ENCODE results near the gene SRPK2. TPM values are rescaled to one million over a fixed set of nuclear protein-coding genes. Genes with fewer than 3 reads are reported as not detected.

The SRPK2 gene
- polyA plus RNA-seq, 1 donor: 26.7 TPM

GRCh38 chr7:105180002-105180401 lies 208.7 kb downstream of the SRPK2 start:
- no peaks in the 10 kb centered on the region for H3K4me1 ChIP-seq (ENCODE audit: control insufficient read depth, insufficient read depth, low read length)
- 100% methylated on average over 1 of the region's 2 CpGs for WGBS (ENCODE audit: insufficient coverage, low lambda C conversion rate)
- DNase-seq: no peak
- H3K27me3 ChIP-seq (ENCODE audit: control insufficient read depth, insufficient read depth, low read length): no peaks in the 10 kb centered on the region
- no peak overlapping the region for H3K27ac ChIP-seq (ENCODE audit: low read length)
- H3K4me3 ChIP-seq (ENCODE audit: low read length): no peak overlapping the region
- H3K36me3 ChIP-seq (ENCODE audit: control insufficient read depth, insufficient read depth, low read length): no peaks in the 10 kb centered on the region
- H3K9me3 ChIP-seq (ENCODE audit: control insufficient read depth, low read depth, low read length): no peaks in the 10 kb centered on the region

DNA sequence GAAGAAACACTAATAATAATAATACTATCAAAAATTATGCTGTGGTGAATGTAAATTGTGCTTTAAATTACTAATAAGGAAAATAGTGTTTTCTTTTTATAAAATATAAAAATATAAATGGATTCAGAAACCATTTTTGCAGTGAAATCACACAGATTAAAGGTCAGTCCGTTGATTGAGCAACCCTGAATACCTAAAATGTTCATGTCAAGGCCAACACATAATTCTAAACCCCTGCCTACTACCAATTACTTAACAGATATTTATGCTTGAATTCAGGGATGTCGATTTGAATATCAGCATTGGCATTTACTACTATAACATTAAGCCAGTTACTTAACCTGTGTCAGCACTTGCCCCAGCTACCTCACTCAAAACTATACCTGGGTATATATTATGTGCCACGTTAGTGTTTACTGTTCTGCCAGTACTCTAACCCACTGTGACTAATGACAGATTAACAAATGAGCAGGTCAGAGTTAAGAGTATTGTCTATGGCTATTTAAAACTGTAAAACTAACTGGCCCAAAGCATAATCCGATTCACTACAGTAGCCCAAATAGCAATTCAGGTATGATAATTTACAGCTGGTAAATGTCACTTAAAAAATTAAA lies 209.7 kb downstream of the SRPK2 start:
- Histone ChIP-seq H3K4me3 (ENCODE audit: low read length) (no peak overlapping the region), H3K9me3 (ENCODE audit: control insufficient read depth, low read depth, low read length) (no peaks in the 10 kb centered on the region), H3K27ac (ENCODE audit: low read length) (no peak overlapping the region), H3K27me3 (ENCODE audit: control insufficient read depth, insufficient read depth, low read length) (no peaks in the 10 kb centered on the region), H3K4me1 (ENCODE audit: control insufficient read depth, insufficient read depth, low read length) (no peaks in the 10 kb centered on the region), H3K36me3 (ENCODE audit: control insufficient read depth, insufficient read depth, low read length) (no peaks in the 10 kb centered on the region)
- DNase-seq: no peak
- 90% methylated on average over 2 of the region's 4 CpGs for WGBS (ENCODE audit: insufficient coverage, low lambda C conversion rate)

DNA sequence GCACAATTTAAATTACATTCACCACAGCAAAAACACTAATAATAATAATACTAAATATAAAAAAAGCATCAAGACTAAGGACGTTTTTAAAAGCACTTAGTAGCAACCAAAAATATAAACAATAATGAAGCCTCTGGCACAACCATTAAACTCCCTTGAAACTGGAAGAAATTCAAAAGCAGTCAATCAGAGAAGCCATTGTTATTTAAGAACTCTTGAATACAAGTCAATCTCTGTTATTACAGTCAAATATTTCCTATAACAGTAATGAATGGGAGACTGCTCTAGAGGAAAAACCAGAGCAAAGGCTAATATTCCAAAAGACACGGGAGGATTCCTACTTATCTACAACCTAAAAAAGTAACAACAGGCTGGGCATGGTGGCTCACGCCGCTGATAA lies 210.5 kb downstream of the SRPK2 start:
- no peaks in the 10 kb centered on the region for H3K36me3 ChIP-seq (ENCODE audit: control insufficient read depth, insufficient read depth, low read length)
- H3K9me3 ChIP-seq (ENCODE audit: control insufficient read depth, low read depth, low read length): no peaks in the 10 kb centered on the region
- DNase-seq: no peak
- H3K27me3 ChIP-seq (ENCODE audit: control insufficient read depth, insufficient read depth, low read length): no peaks in the 10 kb centered on the region
- H3K4me1 ChIP-seq (ENCODE audit: control insufficient read depth, insufficient read depth, low read length): no peaks in the 10 kb centered on the region
- H3K4me3 ChIP-seq (ENCODE audit: low read length): no peak overlapping the region
- H3K27ac ChIP-seq (ENCODE audit: low read length): no peak overlapping the region
- 67% methylated on average over 1 of the region's 4 CpGs for WGBS (ENCODE audit: insufficient coverage, low lambda C conversion rate)

DNA sequence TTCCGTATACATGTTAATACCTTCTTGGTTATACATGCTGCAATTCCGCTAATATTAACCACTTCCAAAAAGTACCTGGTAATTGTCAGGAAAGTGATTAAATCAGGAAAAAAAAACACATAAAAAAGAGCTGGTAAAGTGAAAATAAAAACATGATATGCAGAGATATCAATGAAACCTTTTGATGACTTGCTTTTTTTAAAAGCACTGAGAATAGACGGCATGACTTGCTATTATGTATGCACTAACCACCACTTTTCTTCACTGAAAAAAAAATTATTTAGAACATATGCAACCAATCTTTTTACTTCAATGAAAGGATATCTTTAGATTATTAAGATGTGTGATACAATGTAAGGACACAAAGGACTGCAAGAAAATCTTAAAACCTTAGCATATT lies 211.7 kb downstream of the SRPK2 start:
- 95% methylated on average over 3 of the region's 3 CpGs for WGBS (ENCODE audit: insufficient coverage, low lambda C conversion rate)
- Histone ChIP-seq H3K27ac (ENCODE audit: low read length) (no peak overlapping the region), H3K36me3 (ENCODE audit: control insufficient read depth, insufficient read depth, low read length) (no peaks in the 10 kb centered on the region), H3K4me1 (ENCODE audit: control insufficient read depth, insufficient read depth, low read length) (no peaks in the 10 kb centered on the region), H3K4me3 (ENCODE audit: low read length) (no peak overlapping the region), H3K9me3 (ENCODE audit: control insufficient read depth, low read depth, low read length) (no peaks in the 10 kb centered on the region), H3K27me3 (ENCODE audit: control insufficient read depth, insufficient read depth, low read length) (no peaks in the 10 kb centered on the region)
- no peak for DNase-seq

GRCh38 chr7:105173586-105173985 lies 215.1 kb downstream of the SRPK2 start:
- Histone ChIP-seq H3K36me3 (ENCODE audit: control insufficient read depth, insufficient read depth, low read length) (no peaks in the 10 kb centered on the region), H3K27ac (ENCODE audit: low read length) (no peak overlapping the region), H3K9me3 (ENCODE audit: control insufficient read depth, low read depth, low read length) (no peaks in the 10 kb centered on the region), H3K27me3 (ENCODE audit: control insufficient read depth, insufficient read depth, low read length) (no peaks in the 10 kb centered on the region), H3K4me3 (ENCODE audit: low read length) (no peak overlapping the region), H3K4me1 (ENCODE audit: control insufficient read depth, insufficient read depth, low read length) (no peaks in the 10 kb centered on the region)
- WGBS (ENCODE audit: insufficient coverage, low lambda C conversion rate): no CpG with 5 or more reads among the region's 1 CpG
- no peak for DNase-seq

- Histone ChIP-seq H3K4me1 (ENCODE audit: control insufficient read depth, insufficient read depth, low read length) (no peaks in the 10 kb centered on the region), H3K36me3 (ENCODE audit: control insufficient read depth, insufficient read depth, low read length) (peaks cover 26% of the 10 kb centered on the region), H3K4me3 (ENCODE audit: low read length) (no peak overlapping the region), H3K27me3 (ENCODE audit: control insufficient read depth, insufficient read depth, low read length) (no peaks in the 10 kb centered on the region), H3K9me3 (ENCODE audit: control insufficient read depth, low read depth, low read length) (no peaks in the 10 kb centered on the region), H3K27ac (ENCODE audit: low read length) (no peak overlapping the region)
- DNase-seq: no peak
- WGBS (ENCODE audit: insufficient coverage, low lambda C conversion rate): no CpG with 5 or more reads among the region's 1 CpG
Observed at GRCh38 chr7:105164751-105165150, 224.0 kb downstream of the SRPK2 start.

GRCh38 chr7:105163718-105164117 lies 225.0 kb downstream of the SRPK2 start:
- no peak overlapping the region for H3K27ac ChIP-seq (ENCODE audit: low read length)
- H3K27me3 ChIP-seq (ENCODE audit: control insufficient read depth, insufficient read depth, low read length): no peaks in the 10 kb centered on the region
- DNase-seq: no peak
- H3K4me3 ChIP-seq (ENCODE audit: low read length): no peak overlapping the region
- H3K4me1 ChIP-seq (ENCODE audit: control insufficient read depth, insufficient read depth, low read length): no peaks in the 10 kb centered on the region
- WGBS (ENCODE audit: insufficient coverage, low lambda C conversion rate): 93% methylated on average over 3 of the region's 8 CpGs
- peaks cover 26% of the 10 kb centered on the region for H3K36me3 ChIP-seq (ENCODE audit: control insufficient read depth, insufficient read depth, low read length)
- no peaks in the 10 kb centered on the region for H3K9me3 ChIP-seq (ENCODE audit: control insufficient read depth, low read depth, low read length)

- no peaks in the 10 kb centered on the region for H3K27me3 ChIP-seq (ENCODE audit: control insufficient read depth, insufficient read depth, low read length)
- peaks cover 17% of the 10 kb centered on the region for H3K36me3 ChIP-seq (ENCODE audit: control insufficient read depth, insufficient read depth, low read length)
- H3K27ac ChIP-seq (ENCODE audit: low read length): no peak overlapping the region
- DNase-seq: no peak
- H3K4me3 ChIP-seq (ENCODE audit: low read length): no peak overlapping the region
- no CpG with 5 or more reads among the region's 1 CpG for WGBS (ENCODE audit: insufficient coverage, low lambda C conversion rate)
- no peaks in the 10 kb centered on the region for H3K9me3 ChIP-seq (ENCODE audit: control insufficient read depth, low read depth, low read length)
- H3K4me1 ChIP-seq (ENCODE audit: control insufficient read depth, insufficient read depth, low read length): no peaks in the 10 kb centered on the region
Observed at GRCh38 chr7:105161366-105161765, 227.4 kb downstream of the SRPK2 start.

GRCh38 chr7:105157278-105157677 lies 231.4 kb downstream of the SRPK2 start:
- Histone ChIP-seq H3K27me3 (ENCODE audit: control insufficient read depth, insufficient read depth, low read length) (no peaks in the 10 kb centered on the region), H3K4me3 (ENCODE audit: low read length) (no peak overlapping the region), H3K36me3 (ENCODE audit: control insufficient read depth, insufficient read depth, low read length) (peaks cover 13% of the 10 kb centered on the region), H3K27ac (ENCODE audit: low read length) (no peak overlapping the region), H3K9me3 (ENCODE audit: control insufficient read depth, low read depth, low read length) (no peaks in the 10 kb centered on the region), H3K4me1 (ENCODE audit: control insufficient read depth, insufficient read depth, low read length) (no peaks in the 10 kb centered on the region)
- WGBS (ENCODE audit: insufficient coverage, low lambda C conversion rate): 67% methylated on average over 2 of the region's 3 CpGs
- DNase-seq: no peak

- Histone ChIP-seq H3K27me3 (ENCODE audit: control insufficient read depth, insufficient read depth, low read length) (no peaks in the 10 kb centered on the region), H3K36me3 (ENCODE audit: control insufficient read depth, insufficient read depth, low read length) (peaks cover 13% of the 10 kb centered on the region), H3K27ac (ENCODE audit: low read length) (no peak overlapping the region), H3K4me3 (ENCODE audit: low read length) (no peak overlapping the region), H3K9me3 (ENCODE audit: control insufficient read depth, low read depth, low read length) (no peaks in the 10 kb centered on the region), H3K4me1 (ENCODE audit: control insufficient read depth, insufficient read depth, low read length) (no peaks in the 10 kb centered on the region)
- no peak for DNase-seq
- WGBS (ENCODE audit: insufficient coverage, low lambda C conversion rate): 100% methylated on average over 1 of the region's 2 CpGs
Observed at GRCh38 chr7:105156731-105157130, 232.0 kb downstream of the SRPK2 start.

DNA sequence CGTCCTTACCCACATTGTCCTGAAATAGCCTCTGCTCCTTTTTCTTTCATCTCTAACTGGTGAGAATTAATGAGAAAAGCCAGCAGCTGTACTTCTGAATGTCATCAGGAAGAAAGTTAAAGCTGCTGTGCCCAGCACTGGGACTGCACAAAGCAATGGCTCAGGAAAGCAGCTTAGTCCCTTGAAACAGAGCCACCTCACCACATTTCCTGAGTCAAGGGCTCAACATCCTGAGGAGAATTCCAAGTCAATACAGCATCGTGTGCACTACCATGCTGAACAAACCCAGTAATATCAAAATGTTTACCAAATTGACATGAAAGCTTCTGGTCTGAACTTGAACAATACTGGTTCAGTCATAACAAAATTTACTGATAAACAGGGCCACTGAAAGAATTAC lies 234.6 kb downstream of the SRPK2 start:
- DNase-seq: no peak
- H3K4me3 ChIP-seq (ENCODE audit: low read length): no peak overlapping the region
- no CpG with 5 or more reads among the region's 2 CpGs for WGBS (ENCODE audit: insufficient coverage, low lambda C conversion rate)
- no peaks in the 10 kb centered on the region for H3K4me1 ChIP-seq (ENCODE audit: control insufficient read depth, insufficient read depth, low read length)
- no peak overlapping the region for H3K27ac ChIP-seq (ENCODE audit: low read length)
- H3K9me3 ChIP-seq (ENCODE audit: control insufficient read depth, low read depth, low read length): no peaks in the 10 kb centered on the region
- H3K36me3 ChIP-seq (ENCODE audit: control insufficient read depth, insufficient read depth, low read length): peaks cover 12% of the 10 kb centered on the region
- H3K27me3 ChIP-seq (ENCODE audit: control insufficient read depth, insufficient read depth, low read length): no peaks in the 10 kb centered on the region
